Adrenal gland (tissue), 12 donors: Measurements from ENCODE around the gene RPS6KA4. TPM values are rescaled to one million over a fixed set of nuclear protein-coding genes. Genes with fewer than 3 reads are reported as not detected.

Experiments
- DNase-seq, 7 donors: peaks; one replicate each; pipeline ENCODE4 v3.0.0-alpha.2; 2019 to 2020
- H3K27ac ChIP-seq, 5 donors: fragments of 200-600 bp; sonication (generic) in 4 of 5; 1 replicate in 3 of 5; 2 replicates in 2 of 5; pipeline versions ENCODE4 v1.5.1 to v1.8.0; 2016 to 2020; ENCODE audit warnings: mild to moderate bottlenecking in 1 of 5
- H3K27me3 ChIP-seq: fragments of 200-600 bp; 2 replicates; pipeline ENCODE4 v1.8.0; 2021
- H3K36me3 ChIP-seq, 2 donors: fragments of 200-600 bp; replicated peaks in 1 of 2; 1 replicate in 1 of 2; 2 replicates in 1 of 2; pipeline versions ENCODE4 v1.5.1 to v1.8.0; 2018 to 2022
- H3K4me1 ChIP-seq, 2 donors: fragments of 200-600 bp; replicated peaks in 1 of 2; 1 replicate in 1 of 2; 2 replicates in 1 of 2; pipeline versions ENCODE4 v1.5.1 to v1.8.0; 2018 to 2021
- H3K4me3 ChIP-seq, 4 donors: fragments of 200-600 bp; sonication (generic) in 3 of 4; one replicate each; pipeline ENCODE4 v1.5.1; 2016 to 2018
- H3K9me3 ChIP-seq, 3 donors: fragments of 200-600 bp; sonication (generic) in 1 of 3; replicated peaks in 1 of 3; 1 replicate in 2 of 3; 2 replicates in 1 of 3; pipeline versions ENCODE4 v1.5.1 to v1.8.0; 2016 to 2021
- CTCF ChIP-seq, 6 experiments: fragments of 450-650 bp in 4 of 6; fragments of 200-600 bp in 2 of 6; sonication (generic) in 1 of 6; IDR thresholded peaks; 1 replicate in 5 of 6; 2 replicates in 1 of 6; pipeline versions ENCODE4 v1.5.1 to v1.8.0; 2016 to 2021; ENCODE audit warnings: antibody characterized with exemption in 6 of 6, mild to moderate bottlenecking in 2 of 6, moderate library complexity in 1 of 6
- POLR2A ChIP-seq, 2 donors: fragments of 450-650 bp; IDR thresholded peaks; one replicate each; pipeline ENCODE4 v1.6.1; 2017; ENCODE audit warnings: antibody characterized with exemption in 2 of 2, mild to moderate bottlenecking in 2 of 2, moderate library complexity in 1 of 2
- WGBS, 4 donors: extraction: QIAGEN DNeasy Blood & Tissue Kit in 2 of 4; methylation state at CpG; one replicate each; pipeline versions ENCODE4 v1.1.5 to v1.1.7; 2013 to 2017; 5-methylcytosine and 5-hydroxymethylcytosine counted together
- intact Hi-C, 2 donors: fragments of 100-400 bp; cut with DNase I; formaldehyde crosslinking; loops; one replicate each; pipeline versions ENCODE4 v1.14.1 to v1.15.0; 2022 to 2023
- polyA plus RNA-seq, 3 donors: library from polyadenylated mRNA; stranded (reverse); fragments of 200-250 nt in 2 of 3; fragments of 350-450 nt in 1 of 3; fragmentation: Illumina TruSeq in 1 of 3; extraction: RNeasy Lipid Tissue Mini Kit (QIAGEN cat#74804) in 1 of 3; gene quantifications; one replicate each; pipeline ENCODE4 v1.2.3, GENCODE V29; 2013 to 2014
- total RNA-seq, 9 donors: library from RNA; depleted of rRNA in 4 of 9; stranded (reverse); fragments of >200 nt in 4 of 9; fragments of 120-200 nt in 1 of 9; fragmentation: NEBNext Ultra II Directional in 1 of 9; extraction: Animal tissue kit (Norgen Biotek cat#: 25700) in 1 of 9; gene quantifications; one replicate each; pipeline versions ENCODE4 v1.1.0 to v1.2.4, GENCODE V29; 2013 to 2023
- donor health status: healthy with polysubstance abuse.
- donor health status: Bipolar disorder and iron deficiency.
- donor health status: DM: yes; HTN: yes; CAD: no.
- donor health status: DM: no; HTN: no; CAD: no.
- donor health status: DM: no; HTN: no; CAD: no.
- donor health status: DM: yes; HTN: yes; CAD: no.

The RPS6KA4 gene
- total and polyA plus RNA-seq, 12 donors = 4.9 to 89.3 (median 26.3) TPM

- intact Hi-C loops = no loop called here
- no peak for TF ChIP-seq CTCF (IDR thresholded peaks at IDR 0.05)
- no peak for TF ChIP-seq POLR2A (IDR thresholded peaks at IDR 0.05)
- Histone ChIP-seq H3K27me3 (no peaks in the 10 kb centered on the region), H3K27ac (no peak overlapping the region), H3K4me3 (no peak overlapping the region), H3K9me3 (no peaks in the 10 kb centered on the region), H3K4me1 (peaks cover 10 to 20% of the 10 kb centered on the region in 2 donors), H3K36me3 (peaks cover 0 to 20% of the 10 kb centered on the region in 2 donors)
- no peak for DNase-seq
- 88 to 95% (median 94%) methylated on average over 6 to 7 of the region's 7 CpGs for WGBS, 4 donors
Observed at GRCh38 chr11:64320556-64320955, 38.4 kb upstream of the RPS6KA4 start.

- intact Hi-C loops = no loop called here
- Histone ChIP-seq H3K27ac (no peak overlapping the region), H3K4me1 (peaks cover 10 to 20% of the 10 kb centered on the region in 2 donors), H3K4me3 (no peak overlapping the region), H3K27me3 (no peaks in the 10 kb centered on the region), H3K36me3 (peaks cover 0 to 15% of the 10 kb centered on the region in 2 donors), H3K9me3 (no peaks in the 10 kb centered on the region)
- no peak for DNase-seq
- 75 to 91% (median 87%) methylated on average over 5 of the region's 5 CpGs for WGBS, 4 donors
- TF ChIP-seq POLR2A (IDR thresholded peaks at IDR 0.05) = no peak
- no peak for TF ChIP-seq CTCF (IDR thresholded peaks at IDR 0.05)
Observed at GRCh38 chr11:64321026-64321425, 37.9 kb upstream of the RPS6KA4 start.

GRCh38 chr11:64321533-64321932 is 37.4 kb upstream of the RPS6KA4 start:
- no peaks in the 10 kb centered on the region for H3K9me3 ChIP-seq
- no peak for TF ChIP-seq CTCF (IDR thresholded peaks at IDR 0.05)
- TF ChIP-seq POLR2A (IDR thresholded peaks at IDR 0.05) = no peak
- DNase-seq = no peak
- H3K27ac ChIP-seq = no peak overlapping the region
- H3K4me3 ChIP-seq = no peak overlapping the region
- intact Hi-C loops = no loop called here
- H3K4me1 ChIP-seq = peaks cover 10 to 16% of the 10 kb centered on the region in 2 donors
- no peaks in the 10 kb centered on the region for H3K27me3 ChIP-seq
- 93 to 97% (median 94%) methylated on average over 4 to 5 of the region's 5 CpGs for WGBS, 4 donors
- peaks cover 0 to 14% of the 10 kb centered on the region in 2 donors for H3K36me3 ChIP-seq

- intact Hi-C loops = no loop called here
- WGBS, 4 donors = 82 to 95% (median 85%) methylated on average over 3 to 7 of the region's 7 CpGs
- peaks cover 10 to 11% of the 10 kb centered on the region in 2 donors for H3K4me1 ChIP-seq
- TF ChIP-seq POLR2A (IDR thresholded peaks at IDR 0.05) (no peak), CTCF (IDR thresholded peaks at IDR 0.05) (no peak)
- no peaks in the 10 kb centered on the region for H3K27me3 ChIP-seq
- no peak overlapping the region for H3K4me3 ChIP-seq
- peak overlapping the region in 1 of 5 donors; percentile 34 for H3K27ac ChIP-seq
- peaks cover 0 to 14% of the 10 kb centered on the region in 2 donors for H3K36me3 ChIP-seq
- peak in 1 of 7 donors; percentile 8 for DNase-seq
- no peaks in the 10 kb centered on the region for H3K9me3 ChIP-seq
Observed at GRCh38 chr11:64322925-64323260, 36.1 kb upstream of the RPS6KA4 start.
